ENCODE results near the gene ACSF2. TPM values are rescaled to one million over a fixed set of nuclear protein-coding genes. Genes with fewer than 3 reads are reported as not detected.

ACSF2 gene
- total RNA-seq, 1 experiment from 2014 or later = 17.8 TPM

- H3K27me3 Mint-ChIP-seq (ENCODE audit: insufficient read depth, unreplicated experiment) = no peaks in the 10 kb centered on the region
- no peak for TF ChIP-seq CTCF (IDR thresholded peaks at IDR 0.05; ENCODE audit: unreplicated experiment)
- ChIA-PET POLR2A (interaction anchor here (0.7 to 9.6 kb wide), 10 partner anchors 9 to 632 kb away, joined by 3 to 76 read pairs (median 4); partner anchors contain the start of genes ACSF2 and LRRC59), CTCF (interaction anchor here (0.6 to 1.4 kb wide), 7 partner anchors 9 to 194 kb away, joined by 3 to 5 read pairs (median 4); no protein-coding TSS in a partner anchor)
- H3K4me3 Mint-ChIP-seq (ENCODE audit: unreplicated experiment) = peak overlapping the region; percentile 10
- no peak overlapping the region for H3K27ac Mint-ChIP-seq (ENCODE audit: low read depth, unreplicated experiment)
- BruUV-seq (replicated peaks) = no TSS peak
- H3K9me3 Mint-ChIP-seq (ENCODE audit: unreplicated experiment) = no peaks in the 10 kb centered on the region
- DNase-seq (ENCODE audit: unreplicated experiment) = no peak
- H3K4me1 Mint-ChIP-seq (ENCODE audit: insufficient read depth, unreplicated experiment) = peaks cover 18% of the 10 kb centered on the region
- H3K36me3 Mint-ChIP-seq (ENCODE audit: insufficient read depth, unreplicated experiment) = peaks cover 5% of the 10 kb centered on the region
- intact Hi-C loops (cut with micrococcal nuclease) = no loop called here
Observed at GRCh38 chr17:50443505-50443974, 17.5 kb downstream of the ACSF2 start.

GRCh38 chr17:50444841-50445715 is 19.1 kb downstream of the ACSF2 start:
- Mint-ChIP-seq H3K4me3 (ENCODE audit: unreplicated experiment) (no peak overlapping the region), H3K36me3 (ENCODE audit: insufficient read depth, unreplicated experiment) (peaks cover 5% of the 10 kb centered on the region), H3K27me3 (ENCODE audit: insufficient read depth, unreplicated experiment) (no peaks in the 10 kb centered on the region), H3K9me3 (ENCODE audit: unreplicated experiment) (no peaks in the 10 kb centered on the region), H3K4me1 (ENCODE audit: insufficient read depth, unreplicated experiment) (peaks cover 18% of the 10 kb centered on the region), H3K27ac (ENCODE audit: low read depth, unreplicated experiment) (no peak overlapping the region)
- ChIA-PET POLR2A (interaction anchor here (0.6 to 9.6 kb wide), 4 partner anchors 12 to 97 kb away, joined by 3 to 76 read pairs (median 4); partner anchors contain the start of gene ACSF2), CTCF (interaction anchor here (0.6 to 1.2 kb wide), 3 partner anchors 9 to 242 kb away, joined by 3 read pairs; no protein-coding TSS in a partner anchor)
- DNase-seq (ENCODE audit: unreplicated experiment) = no peak
- intact Hi-C loops (cut with micrococcal nuclease) = no loop called here
- TF ChIP-seq CTCF (IDR thresholded peaks at IDR 0.05; ENCODE audit: unreplicated experiment) = no peak
- BruUV-seq (replicated peaks) = no TSS peak

- BruUV-seq (replicated peaks) = no TSS peak
- intact Hi-C loops (cut with micrococcal nuclease) = no loop called here
- no peak for TF ChIP-seq CTCF (IDR thresholded peaks at IDR 0.05; ENCODE audit: unreplicated experiment)
- no peak overlapping the region for H3K27ac Mint-ChIP-seq (ENCODE audit: low read depth, unreplicated experiment)
- no peaks in the 10 kb centered on the region for H3K27me3 Mint-ChIP-seq (ENCODE audit: insufficient read depth, unreplicated experiment)
- H3K4me1 Mint-ChIP-seq (ENCODE audit: insufficient read depth, unreplicated experiment) = peaks cover 14% of the 10 kb centered on the region
- DNase-seq (ENCODE audit: unreplicated experiment) = no peak
- no peaks in the 10 kb centered on the region for H3K9me3 Mint-ChIP-seq (ENCODE audit: unreplicated experiment)
- no peaks in the 10 kb centered on the region for H3K36me3 Mint-ChIP-seq (ENCODE audit: insufficient read depth, unreplicated experiment)
- H3K4me3 Mint-ChIP-seq (ENCODE audit: unreplicated experiment) = no peak overlapping the region
- CTCF ChIA-PET = interaction anchor here (0.6 kb wide), 1 partner anchor 241 kb away, joined by 3 read pairs; no protein-coding TSS in a partner anchor
- POLR2A ChIA-PET = interaction anchor here (0.6 to 9.6 kb wide), 3 partner anchors 17 to 49 kb away, joined by 3 to 76 read pairs (median 3); partner anchors contain the start of gene ACSF2
Observed at GRCh38 chr17:50445730-50446325, 19.8 kb downstream of the ACSF2 start.
